NCI-H2081 treated with DMSO at 0.1 percent for 48 hours (cell line): ENCODE data around the gene IQSEC3.
"Not testable (repeated sequence)": the region's sequence is repeated elsewhere in the genome, so short reads cannot be mapped to it uniquely, and the experiment has no call there.

ENCODE experiments used
- DNase-seq: peaks from one replicate; lab custom pipeline; 2025; lab: John Stamatoyannopoulos, UW

Gene IQSEC3

DNA sequence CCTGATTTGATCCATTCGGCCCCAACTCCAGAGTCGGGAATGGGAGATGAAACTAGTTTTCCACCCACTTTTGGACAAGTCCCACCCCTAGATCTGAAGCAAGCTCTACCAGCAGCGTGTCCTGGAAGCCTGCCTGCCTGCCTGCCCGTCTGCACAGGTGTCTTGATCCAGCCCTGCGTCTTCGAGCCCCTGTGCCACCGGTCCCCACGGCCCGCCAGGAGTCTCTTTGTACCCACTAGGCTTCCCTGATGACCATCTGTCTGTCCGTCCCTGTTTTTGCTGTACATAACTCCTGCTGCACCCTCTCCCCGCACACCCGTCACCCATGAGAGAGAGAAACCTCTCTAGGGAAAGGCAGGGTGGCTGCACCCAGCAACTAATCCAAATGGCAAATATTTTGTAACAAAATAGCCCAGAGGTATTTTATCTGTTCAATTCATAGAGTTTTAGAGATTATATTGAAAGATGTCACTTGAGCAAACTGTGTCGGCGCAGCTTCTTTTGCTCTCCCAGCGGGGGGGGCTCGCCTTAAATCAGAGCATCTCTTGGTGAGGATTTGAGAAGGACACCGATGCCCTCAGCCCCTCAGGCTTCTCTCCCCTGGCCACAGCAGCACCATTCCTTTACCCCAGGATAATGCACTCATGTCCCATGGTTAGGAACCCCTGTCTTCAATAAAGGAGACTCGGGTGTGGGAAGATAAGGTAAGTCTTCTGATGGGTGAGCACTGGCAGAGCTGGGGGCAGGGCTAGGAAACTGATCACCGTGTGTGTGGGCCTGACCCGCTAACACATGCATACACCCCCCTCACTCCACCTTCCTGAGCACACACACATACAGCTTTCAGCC is 111.6 kb downstream of the IQSEC3 start:
- DNase-seq, result no peak

DNA sequence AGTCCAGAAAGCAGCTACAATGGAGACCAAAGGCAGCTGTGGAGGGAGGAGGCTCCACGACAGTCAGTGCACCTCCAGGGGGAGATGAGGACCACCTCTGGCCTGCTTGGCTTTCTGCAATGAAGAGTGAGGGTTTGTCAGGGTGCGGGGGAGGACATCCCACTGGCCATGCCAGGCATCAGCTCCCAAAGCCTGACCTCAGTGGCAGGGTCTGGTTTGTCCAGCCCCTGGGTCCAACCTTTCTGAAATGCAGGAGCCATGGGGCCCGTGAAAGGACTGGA is 112.2 kb downstream of the IQSEC3 start:
- DNase-seq, result no peak

DNA sequence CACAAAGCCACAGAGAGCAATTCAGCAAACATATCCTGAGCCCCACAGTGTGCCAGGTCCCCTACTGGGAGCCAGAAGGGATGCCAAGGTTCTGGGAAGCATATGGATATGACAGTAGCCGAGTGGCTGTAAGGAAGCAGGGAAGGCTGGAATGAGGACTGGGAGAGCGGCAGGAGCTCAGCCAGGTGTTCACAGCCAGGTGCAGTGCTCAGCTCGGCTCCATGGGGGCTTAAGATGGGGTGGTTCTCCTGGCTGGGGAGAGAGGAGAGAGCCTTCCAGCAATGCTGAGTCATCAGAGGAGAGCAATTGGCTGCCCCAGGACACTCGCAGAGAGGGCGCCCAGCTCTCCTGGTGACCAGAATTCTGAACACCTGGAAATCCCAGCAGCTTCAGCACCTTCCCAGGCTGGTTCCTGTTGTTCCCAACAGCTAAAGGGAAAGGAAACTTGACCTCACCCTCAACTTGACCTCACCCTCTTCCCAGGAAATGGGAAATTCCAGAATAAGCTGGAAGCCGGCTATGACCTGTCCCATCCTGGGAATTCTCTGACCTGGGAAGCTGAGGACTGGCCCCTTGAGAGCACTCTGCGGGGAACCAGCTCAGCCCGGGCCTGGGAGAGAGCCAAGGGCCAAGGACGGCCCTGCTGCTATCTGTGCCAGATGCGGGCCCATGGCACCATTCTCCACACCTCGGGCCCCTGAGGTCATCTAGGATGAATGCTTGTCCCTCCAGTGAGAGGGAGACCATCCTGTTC is 112.7 kb downstream of the IQSEC3 start:
- DNase-seq, result peak; percentile 82

DNA sequence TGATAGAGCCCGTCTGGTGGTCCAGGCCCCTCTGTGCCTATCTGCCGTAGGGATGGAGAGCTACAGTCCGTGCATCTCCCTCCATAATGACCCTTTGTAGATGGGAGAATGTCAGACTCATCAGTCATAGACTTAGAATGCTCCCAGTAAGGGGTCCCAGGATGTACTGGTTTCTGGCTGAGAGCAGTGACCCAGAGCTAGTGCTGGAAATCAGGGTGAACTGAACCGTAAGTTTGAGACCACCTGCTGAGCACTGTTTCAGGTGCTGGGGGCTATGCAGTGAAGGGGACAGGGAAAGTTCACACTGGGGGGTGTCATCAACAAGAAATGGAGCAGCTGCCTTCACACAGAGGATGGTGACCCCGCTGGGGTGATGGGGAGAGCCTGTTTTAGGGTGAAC is 113.3 kb downstream of the IQSEC3 start:
- DNase-seq, result no peak

DNA sequence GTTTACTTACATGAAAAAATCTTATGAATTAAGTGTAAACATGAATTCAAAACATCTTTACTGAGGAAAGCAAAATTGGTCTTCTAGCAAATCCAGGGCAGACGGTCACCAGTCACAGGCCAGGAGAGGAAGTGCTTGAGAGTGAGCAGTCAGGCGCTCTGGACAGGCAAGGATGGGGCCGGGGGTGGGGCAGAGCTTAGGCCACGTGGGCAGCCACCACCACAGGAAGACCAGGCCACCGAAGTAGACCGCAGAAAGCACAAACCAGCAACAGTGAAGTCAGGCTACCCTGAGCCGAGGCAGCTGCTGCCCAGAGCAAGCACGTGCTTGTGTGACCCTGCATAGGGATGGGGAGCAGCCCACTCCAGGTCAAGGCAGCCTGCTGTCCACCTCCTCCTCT is 113.9 kb downstream of the IQSEC3 start:
- DNase-seq, result no peak

DNA sequence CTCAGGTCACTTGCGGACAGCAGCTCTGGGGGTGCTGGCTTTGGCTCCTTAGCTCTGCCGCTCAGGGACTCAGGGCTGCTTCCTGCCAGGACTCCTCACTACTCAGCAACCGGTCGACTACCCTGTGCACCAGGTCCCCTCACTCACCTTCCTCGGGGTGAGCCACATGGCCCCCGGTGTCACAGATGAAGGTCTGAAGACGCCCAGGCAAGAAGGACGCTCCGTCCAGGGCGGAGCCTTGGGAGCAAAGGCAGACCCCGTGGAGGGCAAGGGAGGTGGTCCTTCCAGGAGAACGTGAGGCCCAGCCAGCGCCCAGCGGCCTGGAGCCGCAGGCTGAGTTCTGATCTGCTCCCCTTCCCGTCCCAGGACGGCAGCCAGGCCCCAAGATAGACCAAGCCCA is 115.4 kb downstream of the IQSEC3 start:
- DNase-seq, result no peak

DNA sequence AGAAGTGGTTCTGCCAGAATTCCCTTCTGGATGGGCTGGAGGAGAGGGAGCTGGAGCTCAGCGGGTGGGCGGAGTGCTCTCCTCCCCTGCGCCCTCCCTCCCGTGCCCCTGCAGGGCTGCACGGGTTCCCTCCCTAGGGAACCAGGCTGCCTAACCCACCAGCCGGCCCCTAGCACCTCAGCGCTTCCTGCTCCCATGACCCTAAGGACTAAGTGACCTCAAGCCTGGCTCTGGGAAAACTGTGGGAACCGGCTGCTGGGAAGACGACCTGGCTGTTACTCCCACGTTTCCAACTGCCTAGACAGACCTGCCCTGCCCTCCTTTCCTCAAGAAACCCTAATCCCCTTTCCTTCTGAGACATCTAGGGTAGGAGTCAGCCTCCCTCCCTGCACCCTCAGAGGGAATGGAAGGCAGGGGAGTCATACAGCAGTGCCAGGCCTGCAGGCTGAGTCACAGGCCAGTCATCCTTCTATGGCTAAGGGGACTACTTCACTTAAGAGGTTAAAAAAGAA is 115.9 kb downstream of the IQSEC3 start:
- DNase-seq, result no peak

DNA sequence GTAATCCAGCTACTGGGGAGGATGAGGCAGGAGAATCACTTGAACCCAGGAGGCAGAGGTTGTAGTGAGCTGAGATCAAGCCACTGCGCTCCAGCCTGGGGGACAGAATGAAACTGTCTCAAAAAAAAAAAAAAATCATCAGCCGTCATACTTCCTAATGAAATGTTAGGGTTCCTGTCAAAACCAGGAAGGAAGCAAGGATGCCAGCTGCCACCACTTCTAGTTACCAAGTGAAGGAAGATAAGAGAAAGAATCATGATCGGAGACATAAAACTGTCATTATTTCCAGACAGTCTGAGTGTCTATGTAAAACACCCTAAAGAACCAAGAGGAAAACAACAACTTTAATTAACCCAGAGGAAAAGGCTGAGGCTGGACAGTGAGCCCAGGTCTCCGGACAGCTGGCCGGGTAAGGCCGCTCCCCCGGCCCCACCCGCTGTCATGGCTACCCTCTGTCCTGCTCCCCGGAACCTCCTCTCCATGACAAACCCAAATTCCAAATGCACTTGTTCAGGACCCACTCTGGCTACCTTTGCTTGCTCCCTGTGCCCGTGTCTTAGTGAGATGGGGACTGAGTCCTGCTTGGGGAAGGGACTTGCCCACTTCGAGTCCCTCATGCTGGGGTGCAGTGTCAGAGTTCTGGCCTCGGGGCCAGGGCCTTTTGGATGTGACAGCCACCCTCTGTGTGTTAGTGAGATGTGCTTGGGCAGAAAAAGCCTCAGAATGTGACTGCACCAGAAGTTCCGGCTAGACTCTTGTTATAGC is 118.4 kb downstream of the IQSEC3 start:
- DNase-seq, result no peak

DNA sequence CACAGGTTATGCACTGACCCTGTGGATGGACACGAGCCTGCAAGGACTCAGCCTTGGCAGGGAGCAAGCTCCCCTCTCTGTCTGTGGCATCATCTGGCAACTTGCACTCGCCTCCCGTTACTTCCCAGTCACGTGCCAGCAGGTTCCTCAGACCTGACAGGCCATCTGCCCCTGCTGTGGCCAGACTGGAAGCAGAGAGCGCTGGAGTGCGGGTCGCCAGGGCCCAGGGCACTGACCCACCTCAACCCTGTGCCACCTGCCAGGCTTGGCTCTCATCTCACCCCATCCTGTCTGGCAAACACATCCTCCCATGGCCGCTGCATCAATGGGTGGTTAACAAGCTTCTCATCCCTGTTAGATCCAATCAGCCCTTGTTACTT is 119.0 kb downstream of the IQSEC3 start:
- no peak for DNase-seq

DNA sequence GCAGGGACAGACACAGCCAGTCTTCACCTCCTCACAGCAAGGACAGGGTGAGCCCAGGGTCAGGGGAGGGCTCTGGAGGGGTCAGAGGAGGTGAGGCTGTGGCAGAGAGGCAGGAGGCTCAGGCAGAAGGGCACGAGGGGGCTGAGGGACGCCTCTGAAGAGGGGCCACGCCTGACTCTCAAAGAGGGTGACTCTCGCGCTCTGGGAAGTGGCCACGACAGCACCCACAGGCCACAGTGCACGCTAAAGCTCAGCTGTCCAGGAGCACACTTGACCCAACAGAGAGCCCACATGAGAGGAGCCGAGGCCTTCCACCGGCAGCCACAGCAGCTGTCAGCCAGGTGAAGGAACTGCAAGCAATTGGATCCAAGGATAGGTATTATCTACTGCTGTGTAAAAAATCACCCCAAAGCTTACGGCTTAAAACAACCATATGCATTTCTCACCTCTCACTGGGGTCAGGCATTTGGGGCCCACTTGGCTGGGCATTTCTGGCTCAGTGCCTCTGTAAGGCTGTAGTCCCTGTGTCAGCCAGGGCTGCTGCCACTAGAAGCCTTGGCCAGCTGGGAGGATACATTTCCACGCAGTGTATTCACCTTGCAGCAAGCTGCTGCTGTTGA is 119.5 kb downstream of the IQSEC3 start:
- DNase-seq, result no peak

DNA sequence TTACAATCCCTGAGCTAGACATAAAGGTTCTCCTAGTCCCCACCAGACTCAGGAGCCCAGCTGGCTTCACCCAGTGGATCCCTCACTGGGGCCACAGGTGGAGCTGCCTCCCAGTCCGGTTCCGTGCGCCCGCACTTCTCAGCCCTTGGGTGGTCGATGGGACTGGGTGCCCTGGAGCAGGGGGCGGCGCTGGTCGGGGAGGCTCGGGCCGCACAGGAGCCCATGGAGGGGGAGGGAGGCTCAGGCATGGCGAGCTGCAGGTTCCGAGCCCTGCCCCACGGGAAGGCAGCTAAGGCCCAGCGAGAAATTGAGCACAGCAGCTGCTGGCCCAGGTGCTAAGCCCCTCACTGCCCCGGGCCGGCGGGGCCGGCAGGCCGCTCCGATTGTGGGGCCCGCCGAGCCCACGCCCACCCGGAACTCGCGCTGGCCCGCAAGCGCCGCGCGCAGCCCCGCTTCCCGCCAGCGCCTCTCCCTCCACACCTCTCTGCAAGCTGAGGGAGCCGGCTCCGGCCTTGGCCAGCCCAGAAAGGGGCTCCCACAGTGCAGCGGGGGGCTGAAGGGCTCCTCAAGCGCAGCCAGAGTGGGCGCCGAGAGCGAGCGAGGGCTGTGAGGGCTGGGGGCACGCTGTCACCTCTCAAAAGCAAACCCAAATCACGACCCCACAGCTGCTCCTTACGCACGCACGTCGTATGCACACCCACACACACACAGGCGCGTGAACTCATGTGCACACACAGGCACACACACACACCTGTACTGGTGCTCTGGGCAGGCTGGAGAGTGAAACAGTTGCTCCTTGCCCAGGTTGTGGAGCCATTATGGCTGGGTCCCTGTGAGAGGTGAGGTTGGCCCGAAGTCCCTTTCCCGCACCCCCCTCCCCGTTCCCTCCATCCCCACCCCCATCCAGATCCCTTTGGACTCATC is 121.7 kb downstream of the IQSEC3 start:
- DNase-seq, result not testable (repeated sequence)

DNA sequence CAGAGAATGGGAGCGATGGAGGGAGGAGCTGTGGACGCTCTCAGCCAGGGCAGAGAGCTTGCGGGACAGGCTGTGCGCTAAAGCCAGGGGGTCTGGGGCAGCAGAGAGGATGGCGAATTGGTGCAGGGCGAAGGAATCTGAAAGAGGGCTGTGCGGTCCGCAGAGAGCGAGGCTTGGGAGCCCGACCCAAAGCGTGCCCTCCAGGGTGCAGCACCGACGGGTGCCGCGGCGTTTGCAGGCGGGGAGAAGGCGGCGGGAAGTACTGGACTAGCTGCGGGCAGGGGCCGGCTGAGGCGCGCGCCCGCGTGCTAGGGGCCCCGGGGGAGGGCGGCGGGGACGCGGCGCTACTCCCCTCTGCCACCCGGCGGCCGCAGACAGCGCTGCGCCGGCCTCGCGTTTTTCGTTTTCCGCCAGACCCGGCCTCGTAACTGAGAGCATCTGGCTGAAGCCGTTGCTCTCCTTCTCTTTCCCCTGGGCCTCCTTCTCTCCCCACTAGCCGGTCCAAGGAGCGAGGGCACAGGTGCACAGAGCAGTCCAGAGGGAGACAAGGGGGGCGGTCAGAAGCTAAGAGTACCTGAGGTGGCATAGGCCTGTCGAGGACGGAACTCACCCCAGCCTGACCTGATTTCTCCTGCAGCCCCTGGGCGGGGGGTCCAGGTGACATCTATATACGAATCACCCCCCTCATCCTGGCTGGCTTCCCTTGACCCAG is 122.5 kb downstream of the IQSEC3 start:
- DNase-seq, result no peak

DNA sequence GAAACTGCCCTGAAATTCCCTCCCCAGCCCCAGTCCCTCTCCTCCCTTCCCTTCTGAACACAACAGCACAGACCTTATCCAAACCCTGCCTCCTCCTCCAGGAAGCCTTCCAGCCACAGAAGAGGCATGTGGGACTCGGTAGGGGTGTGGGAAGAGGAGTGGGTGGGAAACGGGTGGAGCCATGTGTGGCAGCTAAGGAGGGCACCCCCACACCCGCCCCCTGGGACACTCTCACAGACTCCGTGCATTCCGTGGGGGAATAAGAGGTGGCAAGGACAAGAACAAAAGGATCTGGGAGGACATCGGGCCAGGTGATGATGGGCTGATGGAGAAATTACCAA is 123.0 kb downstream of the IQSEC3 start:
- DNase-seq, result no peak

DNA sequence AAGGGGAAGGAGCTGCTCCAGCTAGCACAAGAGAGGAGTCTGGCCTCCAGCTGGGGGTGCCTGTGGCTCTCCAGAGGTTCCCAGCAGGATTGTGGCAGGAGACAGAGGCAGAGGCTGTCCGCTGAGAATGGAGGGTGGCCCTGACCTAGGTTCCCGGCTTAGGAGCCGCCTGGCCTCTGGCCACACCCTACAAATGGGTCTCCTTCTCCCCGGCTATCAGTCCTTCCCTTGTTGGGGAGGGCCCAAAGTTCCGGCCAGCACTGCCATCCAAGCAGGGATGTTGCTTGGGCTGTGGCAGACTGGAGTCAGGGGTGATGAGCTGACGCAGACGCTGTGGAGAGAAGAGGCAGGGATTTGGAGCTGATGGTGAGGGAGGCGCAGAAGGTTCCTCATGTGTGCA is 124.3 kb downstream of the IQSEC3 start:
- no peak for DNase-seq

DNA sequence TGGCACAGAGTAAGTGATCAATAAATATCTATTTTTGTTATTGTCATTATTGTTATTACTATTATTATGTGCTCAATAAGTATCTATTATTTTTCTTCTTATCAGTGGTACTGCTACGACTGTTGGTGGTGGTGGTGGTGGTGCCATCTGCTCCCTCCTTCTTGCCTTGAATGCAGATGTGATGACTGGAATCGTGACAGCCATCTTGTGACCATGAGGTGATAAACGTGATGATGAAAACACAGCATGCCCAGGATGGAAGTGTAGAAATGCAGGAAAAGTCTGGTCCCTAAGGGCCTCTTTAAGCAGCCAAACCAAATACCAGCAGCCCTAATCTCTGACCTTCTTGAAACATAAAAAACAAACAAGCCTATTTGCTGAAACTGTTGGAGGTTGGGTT is 125.0 kb downstream of the IQSEC3 start:
- no peak for DNase-seq

DNA sequence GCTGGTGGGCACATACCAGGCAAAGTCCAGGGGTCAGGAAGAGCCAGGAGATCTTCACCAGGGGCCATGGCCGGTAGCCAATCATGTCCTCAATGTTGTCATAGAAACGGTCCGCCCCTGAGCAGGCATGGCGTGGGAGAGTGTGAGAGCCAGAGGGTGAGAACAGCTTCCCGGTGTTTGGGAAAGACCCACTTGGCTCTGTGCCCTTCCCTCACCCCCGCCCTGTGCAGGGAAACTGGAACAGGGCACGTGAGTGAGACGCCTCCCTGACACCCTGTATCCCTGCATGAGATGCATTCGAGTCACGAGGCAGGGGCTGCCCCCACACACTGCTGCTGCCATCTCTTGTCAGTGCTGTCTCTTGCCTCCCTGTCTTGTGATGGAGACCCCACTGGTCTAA is 126.7 kb downstream of the IQSEC3 start:
- no peak for DNase-seq

DNA sequence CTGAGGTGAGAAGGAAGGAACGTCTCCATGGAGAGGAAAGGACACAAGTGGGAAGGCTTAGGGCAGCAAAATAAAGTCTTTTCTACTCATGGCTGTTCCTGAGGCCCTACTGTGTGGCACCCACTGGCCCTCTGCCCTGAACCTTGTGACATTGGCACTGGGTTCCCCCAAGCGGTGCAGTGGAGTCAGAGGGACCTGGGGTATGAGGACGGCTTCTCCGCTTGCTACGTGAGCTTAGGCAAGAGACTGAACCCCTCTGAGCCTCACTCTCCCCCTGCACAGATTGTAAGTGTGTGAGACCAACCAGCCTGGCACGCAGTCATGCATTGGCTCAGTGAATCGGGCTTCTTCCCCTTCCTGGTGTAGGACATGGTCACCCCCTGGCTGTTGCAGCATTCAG is 127.7 kb downstream of the IQSEC3 start:
- DNase-seq, result no peak

DNA sequence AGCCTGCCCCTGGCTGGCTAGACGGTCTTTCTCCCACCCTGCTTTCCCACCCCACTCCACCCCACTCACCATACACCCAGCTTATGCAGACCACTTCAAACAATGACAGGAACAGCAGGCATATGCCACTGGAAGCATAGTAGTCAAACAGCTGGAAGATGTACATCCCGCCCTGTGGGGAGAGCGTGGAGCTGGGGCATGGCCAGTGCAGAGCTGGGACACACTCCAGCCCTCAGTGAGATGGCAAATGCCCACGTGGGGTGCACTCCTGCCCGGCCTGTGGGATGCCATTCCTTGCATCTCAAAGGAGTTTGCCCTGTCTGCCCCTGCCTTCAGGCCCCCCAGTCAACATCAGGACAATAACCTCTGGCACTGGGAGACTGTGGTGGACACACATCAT is 128.6 kb downstream of the IQSEC3 start:
- DNase-seq, result no peak

DNA sequence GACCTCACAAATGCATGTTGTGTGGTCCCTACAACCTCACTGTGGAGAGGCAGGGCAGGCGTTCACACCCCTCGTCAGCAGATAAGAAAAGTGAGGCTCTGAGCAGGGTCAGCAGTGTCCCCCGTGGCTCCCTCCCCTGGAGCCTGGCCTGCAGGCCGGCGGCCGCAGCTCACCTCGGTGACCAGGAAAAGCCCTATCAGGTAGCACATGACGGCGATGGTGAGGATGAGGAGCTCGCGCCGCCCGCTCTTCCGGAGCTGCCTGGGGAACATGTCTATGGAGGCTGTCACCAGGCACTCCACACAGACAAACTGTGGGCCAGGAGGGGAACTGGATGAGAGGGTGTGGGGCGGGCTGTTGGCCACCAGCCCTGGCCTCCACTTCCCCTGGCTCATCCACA is 129.4 kb downstream of the IQSEC3 start:
- no peak for DNase-seq

DNA sequence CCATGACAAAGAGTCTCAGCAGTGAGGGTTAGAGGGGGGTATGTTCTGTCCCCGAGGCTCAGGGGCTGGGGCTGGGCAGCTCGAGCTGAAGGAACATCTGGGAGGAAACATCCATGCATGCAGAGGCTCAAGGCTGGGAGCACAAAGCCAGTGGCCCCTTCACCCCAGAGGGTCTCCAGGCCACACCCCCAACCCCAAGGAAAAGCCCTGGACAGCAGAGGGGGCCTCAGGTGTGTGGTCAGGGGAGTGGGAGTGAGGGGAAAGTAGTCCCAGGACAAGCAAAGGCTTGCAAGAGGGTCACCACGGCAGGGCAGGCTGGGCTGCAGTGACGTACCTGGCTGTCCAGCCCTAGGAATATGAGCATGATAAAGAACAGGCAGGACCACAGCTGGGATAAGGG is 129.9 kb downstream of the IQSEC3 start:
- DNase-seq, result no peak

DNA sequence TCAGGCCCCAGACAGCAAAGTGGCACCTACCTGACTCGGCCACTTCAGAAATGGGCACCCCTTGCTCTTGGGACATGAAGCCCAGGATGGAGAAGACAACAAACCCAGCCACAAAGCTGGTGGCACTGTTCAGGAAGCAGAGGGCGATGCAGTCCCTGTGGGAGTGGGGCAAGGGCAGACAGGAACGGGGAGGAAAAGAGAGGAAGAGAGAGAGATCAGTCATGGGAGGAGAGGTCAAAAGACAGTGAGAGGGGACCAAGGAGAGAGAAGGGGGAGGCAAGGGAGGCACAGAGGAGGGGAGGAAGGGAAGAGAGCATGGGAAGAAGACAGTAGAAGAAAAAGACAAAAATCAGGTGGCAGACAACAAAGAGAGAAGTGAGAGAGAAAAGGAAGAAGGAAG is 130.8 kb downstream of the IQSEC3 start:
- no peak for DNase-seq
